HG03442 (cell line): Measurements from ENCODE around the gene P2RY6.

Experiments
- ATAC-seq: cut with Tn5 transposase; IDR thresholded peaks from one replicate; pipeline ENCODE4 v1.9.1; 2021; ENCODE audit warnings: mild to moderate bottlenecking, moderate library complexity; ENCODE audit not compliant: unreplicated experiment

The P2RY6 gene

GRCh38 chr11:73295241-73295995 is 23.3 kb downstream of the P2RY6 start:
- no peak for ATAC-seq

GRCh38 chr11:73295996-73296318 is 23.8 kb downstream of the P2RY6 start:
- no peak for ATAC-seq

GRCh38 chr11:73296501-73297230 is 24.5 kb downstream of the P2RY6 start:
- no peak for ATAC-seq

GRCh38 chr11:73297231-73297590 is 25.1 kb downstream of the P2RY6 start:
- no peak for ATAC-seq

- ATAC-seq = no peak
Observed at GRCh38 chr11:73297702-73298101, 25.6 kb downstream of the P2RY6 start.

GRCh38 chr11:73298233-73298632 is 26.1 kb downstream of the P2RY6 start:
- ATAC-seq = no peak

- ATAC-seq = no peak
Observed at GRCh38 chr11:73299751-73300150, 27.6 kb downstream of the P2RY6 start.

- no peak for ATAC-seq
Observed at GRCh38 chr11:73306069-73306841, 34.1 kb downstream of the P2RY6 start.

GRCh38 chr11:73306977-73307322 is 34.8 kb downstream of the P2RY6 start:
- ATAC-seq = no peak

GRCh38 chr11:73307323-73308002 is 35.3 kb downstream of the P2RY6 start:
- peak; percentile 40 for ATAC-seq

GRCh38 chr11:73308003-73308960 is 36.1 kb downstream of the P2RY6 start, which contains the start of gene ARHGEF17:
Gene ARHGEF17, plus strand, starts transcription at chr11:73308276. Its CDS starts 363 bp downstream, at chr11:73308639.
- peak; percentile 27 for ATAC-seq

GRCh38 chr11:73308961-73309919 is 37.1 kb downstream of the P2RY6 start:
- no peak for ATAC-seq

- no peak for ATAC-seq
Observed at GRCh38 chr11:73310076-73310475, 37.9 kb downstream of the P2RY6 start.

- ATAC-seq = no peak
Observed at GRCh38 chr11:73310661-73311393, 38.7 kb downstream of the P2RY6 start.

- no peak for ATAC-seq
Observed at GRCh38 chr11:73311394-73311869, 39.3 kb downstream of the P2RY6 start.

GRCh38 chr11:73312036-73312435 is 39.9 kb downstream of the P2RY6 start:
- ATAC-seq = no peak

GRCh38 chr11:73312851-73313327 is 40.8 kb downstream of the P2RY6 start:
- no peak for ATAC-seq

GRCh38 chr11:73313652-73314051 is 41.5 kb downstream of the P2RY6 start:
- no peak for ATAC-seq
